Loucy (cell line): ENCODE data around the gene ADAMTS4.

ENCODE experiments used
- H2AFZ ChIP-seq: fragments of 200-600 bp; sonication (generic); 2 replicates; pipeline ENCODE4 v1.6.0; 2016; ENCODE audit warnings: antibody characterized with exemption, mild to moderate bottlenecking, low read length, moderate library complexity
- H3F3A ChIP-seq: fragments of 200-600 bp; 2 replicates; pipeline ENCODE4 v1.6.0; 2016; ENCODE audit warnings: antibody characterized with exemption, low read depth, mild to moderate bottlenecking
- H3K27me3 ChIP-seq: fragments of 200-600 bp; sonication (generic); 2 replicates; pipeline ENCODE4 v1.6.1; 2014; ENCODE audit warnings: low read length, mild to moderate bottlenecking; ENCODE audit not compliant: insufficient read depth, poor library complexity, severe bottlenecking
- H3K36me3 ChIP-seq: fragments of 200-600 bp; sonication (generic); 2 replicates; pipeline ENCODE4 v1.6.1; 2016; ENCODE audit warnings: low read length; ENCODE audit not compliant: insufficient read depth
- H3K4me1 ChIP-seq: fragments of 200-600 bp; sonication (generic); 2 replicates; pipeline ENCODE4 v1.5.1; 2014; ENCODE audit warnings: low read length, mild to moderate bottlenecking; ENCODE audit not compliant: insufficient read depth, poor library complexity, severe bottlenecking
- H3K4me2 ChIP-seq: fragments of 200-600 bp; sonication (generic); 2 replicates; pipeline ENCODE4 v1.6.0; 2014; ENCODE audit warnings: antibody characterized with exemption, low read length, low read depth, mild to moderate bottlenecking; ENCODE audit not compliant: poor library complexity, severe bottlenecking
- H3K4me3 ChIP-seq: fragments of 200-600 bp; sonication (generic); 2 replicates; pipeline ENCODE4 v1.5.1; 2014; ENCODE audit warnings: low read length, mild to moderate bottlenecking, mixed read lengths; ENCODE audit not compliant: poor library complexity, severe bottlenecking
- H3K79me2 ChIP-seq: fragments of 200-600 bp; sonication (generic); 2 replicates; pipeline ENCODE4 v1.6.1; 2014; ENCODE audit warnings: low read length; ENCODE audit not compliant: insufficient read depth
- H3K9ac ChIP-seq: fragments of 200-600 bp; sonication (generic); 2 replicates; pipeline ENCODE4 v1.6.0; 2014; ENCODE audit warnings: mild to moderate bottlenecking, low read depth, low read length, moderate library complexity; ENCODE audit not compliant: poor library complexity, severe bottlenecking
- H3K9me2 ChIP-seq: fragments of 200-600 bp; sonication (generic); replicated peaks from 2 replicates; pipeline ENCODE4 v1.6.1; 2016; ENCODE audit warnings: low read depth, low read length, mixed read lengths
- H3K9me3 ChIP-seq: fragments of 200-600 bp; sonication (generic); 2 replicates; pipeline ENCODE4 v1.6.1; 2014; ENCODE audit warnings: mild to moderate bottlenecking, antibody characterized with exemption, low read length, low read depth; ENCODE audit not compliant: insufficient read depth
- H4K20me1 ChIP-seq: fragments of 200-600 bp; sonication (generic); 2 replicates; pipeline ENCODE4 v1.6.0; 2014; ENCODE audit warnings: antibody characterized with exemption, low read length, mild to moderate bottlenecking; ENCODE audit not compliant: insufficient read depth, poor library complexity, severe bottlenecking
- EZH2phosphoT487 ChIP-seq: fragments of 200-600 bp; IDR thresholded peaks from 2 replicates; pipeline ENCODE4 v1.6.1; 2018; ENCODE audit warnings: antibody characterized with exemption, mild to moderate bottlenecking, moderate library complexity, borderline replicate concordance
- TF ChIP-seq, protein P1 (sequence below): fragments of 200-600 bp; sonication (generic); conservative IDR thresholded peaks from 2 replicates; pipeline ENCODE4 v1.5.1; 2014; ENCODE audit warnings: mild to moderate bottlenecking, antibody characterized with exemption, low read length

The ADAMTS4 gene

GRCh38 chr1:161196521-161197451 lies 2.1 kb downstream of the ADAMTS4 start:
- H3K4me3 ChIP-seq: no peak overlapping the region
- H3K9me2 ChIP-seq: no peaks in the 10 kb centered on the region
- no peak overlapping the region for H3K9ac ChIP-seq
- H3K9me3 ChIP-seq: no peaks in the 10 kb centered on the region
- H3K36me3 ChIP-seq: no peaks in the 10 kb centered on the region
- H2AFZ ChIP-seq: no peak overlapping the region
- H3F3A ChIP-seq: no peaks in the 10 kb centered on the region
- H3K4me2 ChIP-seq: no peak overlapping the region
- no peaks in the 10 kb centered on the region for H4K20me1 ChIP-seq
- TF ChIP-seq, protein P1, sequence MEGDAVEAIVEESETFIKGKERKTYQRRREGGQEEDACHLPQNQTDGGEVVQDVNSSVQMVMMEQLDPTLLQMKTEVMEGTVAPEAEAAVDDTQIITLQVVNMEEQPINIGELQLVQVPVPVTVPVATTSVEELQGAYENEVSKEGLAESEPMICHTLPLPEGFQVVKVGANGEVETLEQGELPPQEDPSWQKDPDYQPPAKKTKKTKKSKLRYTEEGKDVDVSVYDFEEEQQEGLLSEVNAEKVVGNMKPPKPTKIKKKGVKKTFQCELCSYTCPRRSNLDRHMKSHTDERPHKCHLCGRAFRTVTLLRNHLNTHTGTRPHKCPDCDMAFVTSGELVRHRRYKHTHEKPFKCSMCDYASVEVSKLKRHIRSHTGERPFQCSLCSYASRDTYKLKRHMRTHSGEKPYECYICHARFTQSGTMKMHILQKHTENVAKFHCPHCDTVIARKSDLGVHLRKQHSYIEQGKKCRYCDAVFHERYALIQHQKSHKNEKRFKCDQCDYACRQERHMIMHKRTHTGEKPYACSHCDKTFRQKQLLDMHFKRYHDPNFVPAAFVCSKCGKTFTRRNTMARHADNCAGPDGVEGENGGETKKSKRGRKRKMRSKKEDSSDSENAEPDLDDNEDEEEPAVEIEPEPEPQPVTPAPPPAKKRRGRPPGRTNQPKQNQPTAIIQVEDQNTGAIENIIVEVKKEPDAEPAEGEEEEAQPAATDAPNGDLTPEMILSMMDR: no peak
- TF ChIP-seq EZH2phosphoT487: no peak
- peaks cover 14% of the 10 kb centered on the region for H3K4me1 ChIP-seq
- H3K79me2 ChIP-seq: no peaks in the 10 kb centered on the region
- H3K27me3 ChIP-seq: no peaks in the 10 kb centered on the region

DNA sequence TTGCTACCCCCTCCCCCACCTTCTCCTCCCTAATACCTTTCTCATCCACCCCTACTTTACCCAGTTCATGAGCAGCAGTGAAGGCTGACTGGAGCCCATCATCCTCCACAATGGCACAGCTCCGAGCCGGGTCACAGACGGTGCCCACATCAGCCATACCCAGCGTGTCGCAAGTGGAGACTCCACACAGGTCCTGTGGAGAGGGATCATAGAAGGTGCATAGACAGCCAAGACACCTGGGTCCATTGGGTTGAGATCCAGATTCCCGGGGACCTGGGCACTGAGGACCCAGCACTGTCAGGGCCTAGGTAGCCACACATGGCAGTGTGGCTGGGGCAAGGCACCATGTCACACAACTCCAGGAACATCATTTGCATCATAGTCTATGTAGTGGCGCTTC lies 2.7 kb downstream of the ADAMTS4 start:
- no peaks in the 10 kb centered on the region for H4K20me1 ChIP-seq
- no peaks in the 10 kb centered on the region for H3K79me2 ChIP-seq
- no peak overlapping the region for H2AFZ ChIP-seq
- no peaks in the 10 kb centered on the region for H3K36me3 ChIP-seq
- no peak overlapping the region for H3K4me3 ChIP-seq
- TF ChIP-seq EZH2phosphoT487: no peak
- H3K4me1 ChIP-seq: peaks cover 7% of the 10 kb centered on the region
- H3K9me3 ChIP-seq: no peaks in the 10 kb centered on the region
- no peak overlapping the region for H3K9ac ChIP-seq
- H3K9me2 ChIP-seq: no peaks in the 10 kb centered on the region
- H3K4me2 ChIP-seq: no peak overlapping the region
- no peaks in the 10 kb centered on the region for H3F3A ChIP-seq
- H3K27me3 ChIP-seq: no peaks in the 10 kb centered on the region

DNA sequence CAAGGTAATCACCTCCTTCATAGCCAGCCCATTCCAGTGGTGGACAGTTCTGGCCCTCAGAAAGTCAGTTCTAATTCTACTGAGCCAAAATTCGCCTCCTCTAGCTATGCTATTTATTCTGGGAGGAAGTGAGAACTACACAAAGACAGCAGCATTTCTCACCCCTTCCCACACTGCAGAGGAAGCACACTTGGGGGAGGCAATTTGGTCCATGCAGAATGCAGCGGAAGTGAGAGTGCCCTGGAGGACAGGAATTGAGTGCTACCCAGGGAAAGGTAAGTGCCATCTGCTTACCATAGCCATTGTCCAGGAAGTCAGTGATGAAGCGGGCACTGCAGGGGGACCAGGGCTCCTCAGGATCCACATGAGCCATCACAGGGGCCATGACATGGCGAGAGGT lies 3.7 kb downstream of the ADAMTS4 start:
- Histone ChIP-seq H3K9ac (no peak overlapping the region), H3K9me3 (no peaks in the 10 kb centered on the region), H3K4me1 (peaks cover under 1% of the 10 kb centered on the region), H3K79me2 (no peaks in the 10 kb centered on the region), H4K20me1 (no peaks in the 10 kb centered on the region), H3K27me3 (no peaks in the 10 kb centered on the region), H3K4me2 (no peak overlapping the region), H3K9me2 (no peaks in the 10 kb centered on the region), H3F3A (no peaks in the 10 kb centered on the region), H3K4me3 (no peak overlapping the region), H2AFZ (peak overlapping the region; percentile 54), H3K36me3 (no peaks in the 10 kb centered on the region)
- TF ChIP-seq, protein P1: no peak
